ENCODE measurements around the gene SLC34A3.

Gene SLC34A3

DNA sequence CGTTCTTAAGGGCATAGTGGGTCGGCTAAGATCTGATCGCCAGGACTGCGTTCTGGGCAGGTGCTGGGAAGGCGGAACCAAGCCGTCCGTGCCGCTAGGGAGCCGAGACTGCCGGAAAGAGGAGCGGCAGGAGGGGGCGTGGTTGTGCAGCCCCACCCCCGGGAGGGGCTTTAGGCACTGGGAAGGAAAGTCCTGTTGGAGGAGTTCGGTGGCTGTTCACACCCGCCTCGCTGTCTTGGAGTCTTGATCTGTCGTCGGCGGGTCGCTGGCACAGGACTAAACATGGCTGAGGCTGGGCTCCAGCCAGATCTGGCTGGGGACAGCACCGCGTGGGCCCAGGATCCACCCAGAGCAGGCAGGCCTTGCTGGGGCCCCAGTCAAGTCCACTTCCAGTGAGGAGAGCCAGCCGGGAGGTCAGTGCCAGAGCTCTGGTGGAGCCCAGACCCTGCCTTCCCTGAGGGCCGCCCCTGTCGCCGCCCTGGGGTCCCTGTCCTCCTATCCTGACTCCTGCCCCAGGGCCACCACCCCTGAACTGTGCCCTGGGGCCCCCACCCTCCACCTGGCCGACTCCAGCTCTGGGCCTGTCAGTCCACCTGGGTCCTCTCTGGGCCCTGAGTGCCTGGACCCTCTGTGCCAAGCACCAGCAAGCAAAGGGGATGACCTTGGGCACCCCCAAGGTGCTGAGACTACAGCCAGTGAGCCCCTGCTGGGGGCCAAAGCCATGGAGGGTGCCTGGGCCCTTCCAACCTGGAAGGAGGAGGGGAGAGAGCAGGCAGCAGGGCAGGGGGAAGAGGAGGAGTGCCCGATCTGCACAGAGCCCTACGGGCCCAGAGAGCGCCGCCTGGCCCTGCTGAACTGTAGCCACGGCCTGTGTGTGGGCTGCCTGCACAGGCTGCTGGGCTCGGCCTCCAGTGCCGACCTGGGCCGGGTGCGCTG, 13.2 kb upstream of the SLC34A3 start:
- Histone ChIP-seq H2AFZ (ENCODE audit: low read length) (no peak overlapping the region), H3K27ac (ENCODE audit: low read length) (no peak overlapping the region)
- TF ChIP-seq EZH2phosphoT487 (IDR thresholded peaks at IDR 0.05; ENCODE audit: low read length): no peak
- TF ChIP-seq, protein P1, sequence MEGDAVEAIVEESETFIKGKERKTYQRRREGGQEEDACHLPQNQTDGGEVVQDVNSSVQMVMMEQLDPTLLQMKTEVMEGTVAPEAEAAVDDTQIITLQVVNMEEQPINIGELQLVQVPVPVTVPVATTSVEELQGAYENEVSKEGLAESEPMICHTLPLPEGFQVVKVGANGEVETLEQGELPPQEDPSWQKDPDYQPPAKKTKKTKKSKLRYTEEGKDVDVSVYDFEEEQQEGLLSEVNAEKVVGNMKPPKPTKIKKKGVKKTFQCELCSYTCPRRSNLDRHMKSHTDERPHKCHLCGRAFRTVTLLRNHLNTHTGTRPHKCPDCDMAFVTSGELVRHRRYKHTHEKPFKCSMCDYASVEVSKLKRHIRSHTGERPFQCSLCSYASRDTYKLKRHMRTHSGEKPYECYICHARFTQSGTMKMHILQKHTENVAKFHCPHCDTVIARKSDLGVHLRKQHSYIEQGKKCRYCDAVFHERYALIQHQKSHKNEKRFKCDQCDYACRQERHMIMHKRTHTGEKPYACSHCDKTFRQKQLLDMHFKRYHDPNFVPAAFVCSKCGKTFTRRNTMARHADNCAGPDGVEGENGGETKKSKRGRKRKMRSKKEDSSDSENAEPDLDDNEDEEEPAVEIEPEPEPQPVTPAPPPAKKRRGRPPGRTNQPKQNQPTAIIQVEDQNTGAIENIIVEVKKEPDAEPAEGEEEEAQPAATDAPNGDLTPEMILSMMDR (IDR thresholded peaks at IDR 0.05; ENCODE audit: low read length): no peak
- TF ChIP-seq EZH2 (optimal IDR thresholded peaks at IDR 0.05; ENCODE audit: low read depth, low read length): no peak

DNA sequence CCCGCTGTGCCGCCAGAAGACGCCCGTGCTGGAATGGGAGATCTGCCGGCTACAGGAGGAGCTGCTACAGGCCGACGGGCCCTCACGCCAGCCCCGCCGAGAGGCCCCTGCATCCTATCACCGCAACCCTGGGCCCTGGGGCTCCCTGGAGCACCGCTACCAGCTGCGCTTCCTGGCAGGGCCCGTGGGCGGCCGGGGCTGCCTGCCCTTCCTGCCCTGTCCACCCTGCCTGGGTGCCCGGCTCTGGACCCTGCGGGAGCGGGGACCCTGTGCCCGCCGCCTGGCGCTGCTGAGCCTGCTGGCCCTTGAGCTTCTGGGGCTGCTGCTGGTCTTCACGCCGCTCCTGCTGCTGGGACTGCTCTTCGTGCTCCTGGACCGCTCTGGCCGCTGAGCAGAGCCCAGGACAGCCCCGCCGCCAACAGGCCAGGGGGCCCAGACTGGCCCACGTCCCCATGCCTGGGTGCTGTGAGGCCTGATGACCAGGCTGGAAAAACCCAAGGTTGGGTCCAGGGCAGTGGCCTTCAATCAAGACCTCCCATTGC, 12.4 kb upstream of the SLC34A3 start:
- H3K36me3 ChIP-seq (replicated peaks; ENCODE audit: insufficient read depth, low read length): no peaks in the 10 kb centered on the region
- H3K4me3 ChIP-seq (ENCODE audit: low read length): no peak overlapping the region
- no peaks in the 10 kb centered on the region for H3K27me3 ChIP-seq (replicated peaks; ENCODE audit: insufficient read depth, low read length)
- no peak overlapping the region for H2AFZ ChIP-seq (ENCODE audit: low read length)
- no peak overlapping the region for H3K4me2 ChIP-seq (ENCODE audit: low read depth, low read length)
- TF ChIP-seq EZH2phosphoT487 (IDR thresholded peaks at IDR 0.05; ENCODE audit: low read length) (no peak), EZH2 (optimal IDR thresholded peaks at IDR 0.05; ENCODE audit: low read depth, low read length) (no peak)
- TF ChIP-seq, protein P1 (IDR thresholded peaks at IDR 0.05; ENCODE audit: low read length): no peak
- no peaks in the 10 kb centered on the region for H3K4me1 ChIP-seq (ENCODE audit: low read length)
- H3K9me2 ChIP-seq (replicated peaks; ENCODE audit: insufficient read depth, low read length): no peaks in the 10 kb centered on the region
- DNase-seq: no peak
- H3F3A ChIP-seq (ENCODE audit: insufficient read depth, low read length): no peaks in the 10 kb centered on the region; the same call in 1 of the 2 replicates
- H3K9me3 ChIP-seq (replicated peaks; ENCODE audit: insufficient read depth, low read length): no peaks in the 10 kb centered on the region
- no peak overlapping the region for H3K27ac ChIP-seq (ENCODE audit: low read length)
- no peaks in the 10 kb centered on the region for H3K79me2 ChIP-seq (ENCODE audit: low read length)
- H4K20me1 ChIP-seq (ENCODE audit: insufficient read depth, low read length): no peaks in the 10 kb centered on the region
- no peak overlapping the region for H3K9ac ChIP-seq (ENCODE audit: low read length)

More for the DNA sequence above, 13.2 kb upstream of the SLC34A3 start:
- Histone ChIP-seq H3K4me3 (ENCODE audit: low read length) (no peak overlapping the region), H3K79me2 (ENCODE audit: low read length) (no peaks in the 10 kb centered on the region), H3K9me3 (replicated peaks; ENCODE audit: insufficient read depth, low read length) (no peaks in the 10 kb centered on the region), H3K4me1 (ENCODE audit: low read length) (no peaks in the 10 kb centered on the region), H3K27me3 (replicated peaks; ENCODE audit: insufficient read depth, low read length) (no peaks in the 10 kb centered on the region), H3K4me2 (ENCODE audit: low read depth, low read length) (no peak overlapping the region), H4K20me1 (ENCODE audit: insufficient read depth, low read length) (no peaks in the 10 kb centered on the region), H3K9me2 (replicated peaks; ENCODE audit: insufficient read depth, low read length) (no peaks in the 10 kb centered on the region), H3K36me3 (replicated peaks; ENCODE audit: insufficient read depth, low read length) (no peaks in the 10 kb centered on the region), H3F3A (ENCODE audit: insufficient read depth, low read length) (no peaks in the 10 kb centered on the region), H3K9ac (ENCODE audit: low read length) (no peak overlapping the region)
- DNase-seq: no peak

DNA sequence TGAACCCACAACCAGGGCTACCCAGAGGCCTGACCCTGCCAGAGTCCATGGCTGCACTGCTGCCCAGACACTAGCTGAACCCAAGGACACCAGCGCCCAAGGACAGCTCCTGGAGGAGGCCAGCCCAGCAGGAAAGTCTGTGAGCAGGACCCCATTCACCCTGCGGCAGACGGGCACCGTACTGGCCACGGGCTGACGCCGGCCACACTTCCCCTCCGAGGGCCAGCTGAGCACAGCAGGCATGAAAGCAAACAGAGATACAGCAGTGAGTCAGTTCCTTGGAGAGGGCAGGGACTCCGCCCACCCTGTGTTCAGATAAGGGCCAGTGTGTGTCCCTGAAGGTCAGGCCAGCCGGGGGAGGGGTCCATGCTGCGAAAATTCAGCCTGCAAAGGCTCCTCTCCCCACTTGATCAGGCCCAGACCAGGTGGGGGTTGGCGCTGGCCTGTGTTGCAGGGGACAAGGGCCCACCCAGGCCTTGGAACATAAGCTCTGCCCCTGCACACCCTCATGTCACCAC, 11.9 kb upstream of the SLC34A3 start:
- no peak overlapping the region for H3K9ac ChIP-seq (ENCODE audit: low read length)
- no peaks in the 10 kb centered on the region for H3K79me2 ChIP-seq (ENCODE audit: low read length)
- H2AFZ ChIP-seq (ENCODE audit: low read length): no peak overlapping the region
- H3K9me3 ChIP-seq (replicated peaks; ENCODE audit: insufficient read depth, low read length): no peaks in the 10 kb centered on the region
- no peak overlapping the region for H3K27ac ChIP-seq (ENCODE audit: low read length)
- H3K4me3 ChIP-seq (ENCODE audit: low read length): no peak overlapping the region
- no peaks in the 10 kb centered on the region for H3K27me3 ChIP-seq (replicated peaks; ENCODE audit: insufficient read depth, low read length)
- no peak overlapping the region for H3K4me2 ChIP-seq (ENCODE audit: low read depth, low read length)
- DNase-seq: no peak
- no peaks in the 10 kb centered on the region for H3K9me2 ChIP-seq (replicated peaks; ENCODE audit: insufficient read depth, low read length)
- no peaks in the 10 kb centered on the region; the same call in 1 of the 2 replicates for H3F3A ChIP-seq (ENCODE audit: insufficient read depth, low read length)
- no peaks in the 10 kb centered on the region for H3K4me1 ChIP-seq (ENCODE audit: low read length)
- TF ChIP-seq EZH2 (optimal IDR thresholded peaks at IDR 0.05; ENCODE audit: low read depth, low read length): no peak
- TF ChIP-seq, protein P1 (IDR thresholded peaks at IDR 0.05; ENCODE audit: low read length): no peak
- TF ChIP-seq EZH2phosphoT487 (IDR thresholded peaks at IDR 0.05; ENCODE audit: low read length): no peak
- no peaks in the 10 kb centered on the region for H3K36me3 ChIP-seq (replicated peaks; ENCODE audit: insufficient read depth, low read length)
- H4K20me1 ChIP-seq (ENCODE audit: insufficient read depth, low read length): no peaks in the 10 kb centered on the region

Measured in MM.1S (cell line).